GM12873 (cell line): ENCODE results near the gene LIN7A.

Experiments used
- TF ChIP-seq, protein P1 (sequence below): IDR thresholded peaks from 2 replicates; pipeline ENCODE4 v1.5.1; 2012; ENCODE audit warnings: low read depth, mild to moderate bottlenecking, moderate library complexity, low read length, control low read depth; ENCODE audit not compliant: insufficient read depth; ENCODE audit errors: missing control alignments

Gene LIN7A

DNA sequence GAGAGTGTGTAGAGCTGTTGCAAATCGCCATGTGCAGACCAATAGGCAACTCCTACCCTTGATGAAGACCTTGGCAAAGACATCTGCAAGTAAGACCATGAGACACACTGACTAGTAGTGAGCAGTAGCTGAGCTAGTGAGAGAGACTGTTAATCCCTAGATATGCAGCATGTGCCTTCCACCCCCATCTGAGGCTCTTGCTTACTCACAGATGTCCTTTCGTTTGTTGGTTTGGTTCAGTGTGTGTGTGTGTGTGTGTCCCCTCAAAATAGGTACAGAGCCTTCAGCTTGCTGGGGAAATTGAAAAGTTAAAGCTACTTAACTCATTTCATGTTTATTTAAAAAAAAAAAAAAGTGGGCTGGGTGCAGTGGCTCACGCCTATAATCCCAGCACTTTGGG is 183.5 kb downstream of the LIN7A start:
- TF ChIP-seq, protein P1, sequence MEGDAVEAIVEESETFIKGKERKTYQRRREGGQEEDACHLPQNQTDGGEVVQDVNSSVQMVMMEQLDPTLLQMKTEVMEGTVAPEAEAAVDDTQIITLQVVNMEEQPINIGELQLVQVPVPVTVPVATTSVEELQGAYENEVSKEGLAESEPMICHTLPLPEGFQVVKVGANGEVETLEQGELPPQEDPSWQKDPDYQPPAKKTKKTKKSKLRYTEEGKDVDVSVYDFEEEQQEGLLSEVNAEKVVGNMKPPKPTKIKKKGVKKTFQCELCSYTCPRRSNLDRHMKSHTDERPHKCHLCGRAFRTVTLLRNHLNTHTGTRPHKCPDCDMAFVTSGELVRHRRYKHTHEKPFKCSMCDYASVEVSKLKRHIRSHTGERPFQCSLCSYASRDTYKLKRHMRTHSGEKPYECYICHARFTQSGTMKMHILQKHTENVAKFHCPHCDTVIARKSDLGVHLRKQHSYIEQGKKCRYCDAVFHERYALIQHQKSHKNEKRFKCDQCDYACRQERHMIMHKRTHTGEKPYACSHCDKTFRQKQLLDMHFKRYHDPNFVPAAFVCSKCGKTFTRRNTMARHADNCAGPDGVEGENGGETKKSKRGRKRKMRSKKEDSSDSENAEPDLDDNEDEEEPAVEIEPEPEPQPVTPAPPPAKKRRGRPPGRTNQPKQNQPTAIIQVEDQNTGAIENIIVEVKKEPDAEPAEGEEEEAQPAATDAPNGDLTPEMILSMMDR: no peak

DNA sequence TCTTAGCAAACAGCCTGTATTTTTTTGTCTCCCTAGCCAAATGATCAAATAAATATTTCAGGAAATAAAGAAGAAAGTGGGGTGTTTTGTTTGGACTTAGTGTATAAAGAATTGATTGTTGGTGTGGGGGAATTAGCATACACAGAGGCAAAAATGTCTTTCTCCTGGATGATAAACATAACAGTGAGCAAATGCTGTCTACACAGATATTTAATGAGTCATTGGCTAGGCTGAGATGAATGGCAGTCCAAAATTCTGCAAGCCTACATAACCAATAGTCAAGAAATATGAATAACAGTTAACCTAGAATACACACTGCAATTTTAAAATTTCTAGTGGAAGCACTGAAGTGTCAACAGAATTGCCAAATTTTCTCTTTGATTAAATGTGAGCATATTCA is 185.3 kb downstream of the LIN7A start:
- TF ChIP-seq, protein P1: no peak

DNA sequence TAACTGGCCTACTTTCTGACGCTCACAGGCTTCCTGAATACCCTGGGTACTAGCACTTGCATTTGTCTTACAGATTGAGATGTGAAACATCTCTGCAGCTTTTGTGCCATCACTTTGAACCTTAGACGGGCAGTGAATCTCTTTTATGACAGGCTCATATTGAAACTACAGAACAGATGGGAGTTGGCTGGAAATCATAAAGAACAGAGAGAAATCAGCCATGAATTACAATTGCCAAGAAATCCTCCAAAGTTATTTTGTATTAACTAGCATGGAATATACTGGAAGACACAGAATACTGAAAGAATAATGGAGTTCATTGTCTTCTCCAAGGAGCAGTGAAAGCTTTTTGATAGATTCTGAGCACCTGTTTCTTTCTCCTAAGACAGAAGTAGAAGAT is 188.3 kb downstream of the LIN7A start:
- TF ChIP-seq, protein P1: no peak

DNA sequence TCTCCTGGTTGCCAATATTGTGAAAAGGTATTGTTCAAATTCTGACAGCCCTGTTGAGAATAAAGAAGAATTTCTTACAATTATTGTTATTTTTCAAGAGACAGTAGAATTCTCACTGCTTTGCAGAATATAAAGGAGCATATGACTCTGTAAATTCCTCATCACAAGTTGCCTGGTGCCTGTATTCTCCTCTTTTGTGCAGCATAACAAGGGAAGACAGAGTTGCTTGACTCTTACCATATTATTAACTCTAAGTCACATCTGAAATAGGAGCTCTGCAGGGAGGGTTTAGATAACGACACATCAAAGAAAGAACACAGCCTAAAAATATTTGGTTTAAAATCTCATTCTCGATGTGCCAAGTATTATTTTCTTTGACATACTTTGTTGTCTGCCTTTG is 189.9 kb downstream of the LIN7A start:
- TF ChIP-seq, protein P1: no peak

DNA sequence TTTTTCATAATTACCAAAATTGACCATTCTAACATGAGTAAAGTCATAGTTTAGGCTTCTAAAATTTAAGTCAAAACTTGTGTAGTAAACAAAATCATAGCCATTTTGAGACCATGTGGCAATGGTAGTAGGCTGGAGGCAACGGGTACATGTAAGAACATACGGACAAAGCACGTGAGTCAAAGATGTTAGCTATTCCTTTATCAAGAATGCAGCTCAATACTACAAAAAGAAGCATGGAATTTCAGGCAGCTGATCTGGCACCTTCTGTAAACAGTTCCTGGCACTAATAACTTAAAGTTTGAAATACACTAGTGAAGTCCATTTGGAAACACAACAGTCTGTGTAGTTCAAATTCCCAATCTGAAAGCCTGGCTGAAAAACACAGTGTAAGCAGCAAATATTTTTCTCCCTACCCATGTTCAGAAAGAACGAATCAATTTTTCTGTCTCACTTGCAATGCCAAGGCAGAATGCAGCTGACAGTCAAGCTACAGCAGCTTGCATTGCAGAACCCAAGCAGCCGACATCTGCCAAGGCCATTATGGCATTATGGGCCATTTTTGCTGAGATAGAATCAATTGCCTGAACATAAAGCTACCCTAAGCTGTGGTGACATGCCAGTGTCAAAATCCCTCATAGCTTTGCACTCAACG is 191.8 kb downstream of the LIN7A start:
- TF ChIP-seq, protein P1: no peak
